T-helper 2 cell treated with Interferon-gamma antibody and Interleukin-4, amounts not matched to agents 5 μg/mL and 100 μg/mL, for 36 hours (primary cell): ENCODE measurements around the gene IFT57.
A peak's percentile ranks its signal among the peaks of the same experiment; 100 is the strongest.

Experiments used
- DNase-seq: peaks from one replicate; pipeline ENCODE4 v3.0.0; 2021; ENCODE audit warnings: low spot score
- H3K27ac Mint-ChIP-seq: one replicate; pipeline ENCODE4 v1.8.0; 2021; ENCODE audit warnings: mild to moderate bottlenecking, mixed read lengths
- H3K27me3 Mint-ChIP-seq: one replicate; pipeline ENCODE4 v1.8.0; 2021; ENCODE audit warnings: low read depth, mixed read lengths
- H3K36me3 Mint-ChIP-seq: one replicate; pipeline ENCODE4 v1.8.0; 2021; ENCODE audit warnings: low read depth, mixed read lengths
- H3K4me1 Mint-ChIP-seq: one replicate; pipeline ENCODE4 v1.8.0; 2021; ENCODE audit warnings: low read depth, mixed read lengths
- H3K4me3 Mint-ChIP-seq: one replicate; pipeline ENCODE4 v1.8.0; 2022; ENCODE audit warnings: mild to moderate bottlenecking, moderate library complexity, mixed read lengths
- H3K9me3 Mint-ChIP-seq: one replicate; pipeline ENCODE4 v1.8.0; 2021; ENCODE audit warnings: mixed read lengths

The IFT57 gene

DNA sequence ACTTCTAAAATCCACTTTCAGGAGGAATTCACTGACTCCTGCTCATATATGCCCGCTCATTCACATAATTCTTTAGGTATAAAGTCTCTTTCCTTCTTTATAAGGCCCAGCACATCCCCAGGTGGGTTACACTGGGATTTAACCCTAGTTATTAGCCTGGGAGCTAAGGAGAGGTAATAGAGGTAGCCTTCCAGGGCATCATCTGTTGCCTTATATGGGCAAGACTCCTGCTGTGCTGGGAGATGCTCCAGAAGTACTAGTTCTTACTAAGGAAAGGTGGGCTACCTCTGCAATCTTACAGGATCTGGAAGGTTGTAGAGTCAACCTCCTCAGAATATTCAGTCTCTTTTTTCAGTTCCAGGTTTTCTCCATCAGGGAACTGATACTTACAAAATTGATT, 13.1 kb upstream of the IFT57 start:
- Mint-ChIP-seq H3K27ac (no peak overlapping the region), H3K36me3 (no peaks in the 10 kb centered on the region), H3K4me1 (peaks cover 3% of the 10 kb centered on the region)

DNA sequence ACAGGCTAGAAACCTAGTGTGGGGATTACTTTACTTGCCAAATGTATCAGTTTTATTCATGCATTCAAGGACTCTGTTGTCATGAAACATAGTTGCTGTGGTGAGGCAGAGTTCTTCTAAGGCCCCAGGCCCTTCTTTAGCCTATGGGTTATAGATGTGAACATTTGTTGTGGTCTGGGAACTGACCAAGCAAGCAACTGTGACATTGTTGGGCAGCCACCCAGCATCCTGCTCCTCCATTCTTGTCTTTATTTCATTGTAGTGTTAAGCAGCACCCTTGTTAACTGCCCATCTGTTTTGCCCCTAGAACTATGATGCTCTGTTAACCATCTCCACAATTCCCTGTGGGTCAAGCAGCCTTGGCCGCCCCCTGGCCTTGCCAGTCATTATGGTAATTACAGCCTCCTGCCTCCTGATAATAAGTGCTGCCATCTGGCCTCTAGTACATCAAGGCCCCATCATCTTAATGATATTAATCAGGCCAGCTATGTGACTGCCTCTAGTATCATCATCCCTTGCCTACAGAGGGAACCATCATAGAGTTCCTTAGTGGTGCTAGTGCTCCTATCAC, 12.2 kb upstream of the IFT57 start:
- no peak for DNase-seq
- Mint-ChIP-seq H3K36me3 (no peaks in the 10 kb centered on the region), H3K27me3 (no peaks in the 10 kb centered on the region), H3K4me1 (no peaks in the 10 kb centered on the region), H3K4me3 (no peak overlapping the region), H3K27ac (no peak overlapping the region), H3K9me3 (no peaks in the 10 kb centered on the region)

More for the DNA sequence above, 13.1 kb upstream of the IFT57 start:
- H3K27me3 Mint-ChIP-seq = no peaks in the 10 kb centered on the region
- H3K4me3 Mint-ChIP-seq = no peak overlapping the region
- no peak for DNase-seq
- no peaks in the 10 kb centered on the region for H3K9me3 Mint-ChIP-seq

DNA sequence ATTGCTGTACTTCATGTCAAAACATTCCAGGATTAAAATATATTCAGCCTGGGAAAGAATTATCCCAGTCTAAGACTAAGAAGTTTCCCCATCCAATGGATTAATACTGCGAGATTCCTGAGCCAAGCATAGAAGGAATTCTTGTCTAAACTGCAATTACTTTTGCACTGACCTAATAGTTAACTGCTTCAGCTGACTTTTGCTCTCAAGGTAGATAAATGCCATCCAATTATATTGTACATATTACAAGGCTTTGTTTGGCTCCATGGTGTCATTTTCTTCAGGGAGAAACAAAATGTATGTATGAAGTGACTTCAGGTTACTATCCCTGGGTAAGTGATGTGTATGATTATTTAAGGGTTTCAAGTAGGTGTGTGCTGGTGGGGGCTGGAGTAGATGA, 6.1 kb upstream of the IFT57 start:
- Mint-ChIP-seq H3K27me3 (no peaks in the 10 kb centered on the region), H3K4me1 (peaks cover 12% of the 10 kb centered on the region), H3K4me3 (no peak overlapping the region), H3K27ac (no peak overlapping the region), H3K36me3 (no peaks in the 10 kb centered on the region), H3K9me3 (no peaks in the 10 kb centered on the region)
- DNase-seq = no peak

DNA sequence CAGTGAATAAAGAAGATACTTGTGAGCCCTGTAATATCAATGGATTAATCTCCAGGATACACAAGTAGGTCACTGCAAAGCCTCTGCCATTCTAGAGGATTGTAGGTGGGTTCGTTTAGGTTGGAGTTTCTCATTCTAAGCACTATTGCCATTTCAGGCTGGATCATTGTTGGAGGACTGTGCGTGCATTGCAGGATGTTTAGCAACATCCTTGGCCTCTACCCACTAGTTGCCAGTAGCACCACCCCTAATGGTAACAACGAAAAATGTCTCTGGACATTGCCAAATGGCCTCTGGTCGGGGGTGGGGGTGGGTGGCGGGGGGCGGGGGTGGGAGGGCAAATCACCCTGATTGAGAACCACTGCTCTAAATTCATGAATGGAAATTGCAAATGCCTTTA, 4.9 kb upstream of the IFT57 start:
- no peak for DNase-seq
- no peaks in the 10 kb centered on the region for H3K36me3 Mint-ChIP-seq
- no peak overlapping the region for H3K4me3 Mint-ChIP-seq
- H3K27ac Mint-ChIP-seq = no peak overlapping the region
- H3K9me3 Mint-ChIP-seq = no peaks in the 10 kb centered on the region
- H3K4me1 Mint-ChIP-seq = peaks cover 14% of the 10 kb centered on the region
- H3K27me3 Mint-ChIP-seq = no peaks in the 10 kb centered on the region

DNA sequence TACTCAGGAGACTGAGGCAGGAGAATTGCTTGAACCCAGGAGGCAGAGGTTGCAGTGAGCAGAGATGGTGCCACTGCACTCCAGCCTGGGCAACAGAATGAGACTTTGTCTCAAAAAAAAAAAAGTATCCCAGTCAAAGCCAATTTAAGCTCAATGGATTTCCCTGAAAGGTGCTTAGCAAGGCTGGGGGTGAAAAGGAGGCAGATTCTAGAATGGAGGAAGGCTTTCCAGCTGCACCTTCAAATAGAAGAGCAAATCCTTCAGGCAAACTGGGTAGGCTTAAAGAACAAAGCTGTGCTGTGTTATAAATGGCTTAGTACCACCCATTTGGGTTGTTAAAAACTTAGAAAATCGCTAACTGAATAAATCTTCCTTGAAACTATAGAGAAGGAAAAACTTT, 3.0 kb upstream of the IFT57 start:
- Mint-ChIP-seq H3K9me3 (no peaks in the 10 kb centered on the region), H3K27me3 (no peaks in the 10 kb centered on the region), H3K4me3 (no peak overlapping the region), H3K36me3 (no peaks in the 10 kb centered on the region), H3K27ac (no peak overlapping the region), H3K4me1 (peaks cover 26% of the 10 kb centered on the region)
- no peak for DNase-seq

DNA sequence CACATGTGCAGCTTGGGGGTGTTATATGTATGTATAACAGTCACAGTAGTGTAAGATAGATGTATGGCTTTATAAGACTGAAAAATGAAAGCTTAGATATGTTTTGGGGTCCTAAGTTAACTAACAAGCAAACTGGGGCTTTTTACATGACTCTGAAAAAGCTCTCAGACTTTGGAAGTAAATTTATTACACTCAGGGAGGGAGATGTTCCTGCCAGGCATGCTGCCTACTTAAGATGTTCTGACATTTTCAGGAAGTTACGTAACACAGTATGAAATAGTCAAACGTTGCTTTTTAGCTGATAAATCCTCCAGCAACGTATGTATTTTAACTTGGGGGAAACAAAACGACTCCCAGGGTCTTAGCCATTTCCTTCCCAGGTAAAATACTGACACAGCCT, 1.7 kb upstream of the IFT57 start:
- no peak for DNase-seq
- Mint-ChIP-seq H3K4me1 (peaks cover 33% of the 10 kb centered on the region), H3K27ac (peak overlapping the region; percentile 94)

DNA sequence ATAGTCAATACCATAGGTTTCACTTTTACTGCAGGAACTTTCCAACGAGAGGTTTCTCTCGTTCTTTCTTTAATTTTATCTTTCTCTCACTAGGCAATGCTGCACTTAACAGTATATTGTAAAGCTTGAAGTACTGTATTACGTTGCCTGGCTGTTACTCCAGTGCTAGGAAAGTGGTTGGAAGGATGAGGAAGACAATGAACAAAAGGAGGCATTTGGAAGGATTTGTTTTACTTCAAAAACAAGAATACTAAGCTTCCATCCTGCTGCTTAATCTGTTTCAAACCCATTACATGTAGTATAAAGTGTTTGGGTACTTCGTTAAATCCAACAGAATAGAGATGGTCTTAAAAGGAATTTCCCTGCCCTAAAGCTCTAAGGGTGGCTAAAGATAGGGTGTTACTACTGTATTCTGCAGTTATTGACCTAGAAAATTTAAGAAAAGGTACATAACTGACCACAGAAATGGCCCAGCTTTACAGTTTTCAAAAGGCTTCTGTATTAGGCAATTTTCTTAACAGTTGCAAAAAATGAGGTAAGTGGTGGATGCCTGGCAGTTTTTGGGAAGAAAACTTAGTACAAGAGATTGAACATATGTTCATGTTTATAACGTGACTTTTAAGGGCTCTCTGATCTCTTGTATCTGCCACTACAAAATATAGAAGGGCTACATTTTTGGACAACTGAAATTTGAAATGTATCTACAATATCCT, 785 bp upstream of the IFT57 start:
- H3K27me3 Mint-ChIP-seq = no peaks in the 10 kb centered on the region
- peak overlapping the region; percentile 90 for H3K4me3 Mint-ChIP-seq
- H3K4me1 Mint-ChIP-seq = peaks cover 33% of the 10 kb centered on the region
- no peak for DNase-seq
- peak overlapping the region; percentile 94 for H3K27ac Mint-ChIP-seq
- H3K36me3 Mint-ChIP-seq = no peaks in the 10 kb centered on the region
- H3K9me3 Mint-ChIP-seq = no peaks in the 10 kb centered on the region

More for the DNA sequence above, 1.7 kb upstream of the IFT57 start:
- Mint-ChIP-seq H3K36me3 (no peaks in the 10 kb centered on the region), H3K4me3 (peak overlapping the region; percentile 90), H3K9me3 (no peaks in the 10 kb centered on the region), H3K27me3 (no peaks in the 10 kb centered on the region)

DNA sequence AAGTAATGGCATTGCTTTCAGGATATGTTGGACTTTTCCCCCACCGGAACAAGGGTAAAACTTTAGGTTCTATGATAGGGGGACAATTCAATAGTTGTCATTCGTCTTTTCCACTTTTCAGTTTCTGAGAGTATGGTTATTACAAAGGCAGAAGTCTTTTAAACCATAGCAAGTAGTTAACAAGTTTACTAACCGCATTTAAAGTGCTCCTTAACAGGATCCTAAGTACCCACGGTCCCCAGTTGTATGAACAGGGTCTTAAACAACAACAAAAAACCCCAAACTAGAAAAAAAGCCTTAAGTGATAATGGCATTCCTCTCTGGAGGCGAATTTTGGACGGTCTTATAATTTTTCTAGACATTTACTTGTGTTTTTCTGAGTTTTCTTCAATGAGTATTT, 831 bp downstream of the IFT57 start:
- H3K4me1 Mint-ChIP-seq = peaks cover 33% of the 10 kb centered on the region

DNA sequence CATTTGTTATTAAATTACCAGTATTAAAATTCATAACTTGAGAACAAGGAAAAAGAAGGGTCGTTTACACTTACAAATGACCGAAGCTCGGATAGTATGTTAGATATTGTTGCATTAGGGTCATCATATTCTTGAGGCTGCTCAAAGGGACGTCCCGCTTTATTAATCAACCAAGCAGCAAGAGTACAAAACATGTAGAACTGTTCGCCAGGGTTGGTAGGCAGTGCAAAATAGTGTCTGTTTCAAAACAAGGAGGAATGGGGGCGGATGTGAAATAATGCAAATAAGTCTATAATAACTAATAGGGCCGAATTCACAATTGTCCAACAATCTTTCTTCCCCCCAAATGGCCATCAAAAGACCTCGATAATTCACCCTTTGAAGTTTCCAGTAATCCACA, 2.9 kb downstream of the IFT57 start:
- H3K4me1 Mint-ChIP-seq = peaks cover 37% of the 10 kb centered on the region
- DNase-seq = no peak
- H3K27me3 Mint-ChIP-seq = no peaks in the 10 kb centered on the region
- H3K36me3 Mint-ChIP-seq = peaks cover 10% of the 10 kb centered on the region
- no peak overlapping the region for H3K27ac Mint-ChIP-seq
- H3K9me3 Mint-ChIP-seq = no peaks in the 10 kb centered on the region
- no peak overlapping the region for H3K4me3 Mint-ChIP-seq

More for the DNA sequence above, 831 bp downstream of the IFT57 start:
- Mint-ChIP-seq H3K27ac (peak overlapping the region; percentile 94), H3K4me3 (peak overlapping the region; percentile 90), H3K27me3 (no peaks in the 10 kb centered on the region), H3K36me3 (peaks cover 2% of the 10 kb centered on the region), H3K9me3 (no peaks in the 10 kb centered on the region)
- DNase-seq = no peak

DNA sequence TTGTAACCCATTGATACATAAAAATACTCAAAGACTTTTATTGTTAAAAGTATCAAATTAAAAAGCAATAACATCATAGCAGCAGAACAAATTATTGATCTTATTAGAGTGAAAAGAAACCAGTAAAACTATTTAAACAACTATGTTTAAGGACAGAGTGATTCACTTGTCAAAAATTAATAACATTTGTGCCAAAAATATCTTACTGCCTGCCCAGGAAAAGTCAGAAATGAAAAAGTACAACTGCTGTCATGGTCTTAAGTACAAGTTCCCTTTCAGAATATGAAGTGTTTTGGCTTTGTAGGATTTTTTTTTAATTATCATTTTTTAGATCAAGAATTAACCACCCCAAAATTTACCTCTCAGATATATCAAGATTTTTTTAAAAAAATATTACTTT, 3.4 kb downstream of the IFT57 start:
- Mint-ChIP-seq H3K36me3 (peaks cover 10% of the 10 kb centered on the region), H3K27ac (no peak overlapping the region), H3K4me3 (no peak overlapping the region), H3K9me3 (no peaks in the 10 kb centered on the region), H3K4me1 (peaks cover 31% of the 10 kb centered on the region), H3K27me3 (no peaks in the 10 kb centered on the region)
- DNase-seq = no peak

DNA sequence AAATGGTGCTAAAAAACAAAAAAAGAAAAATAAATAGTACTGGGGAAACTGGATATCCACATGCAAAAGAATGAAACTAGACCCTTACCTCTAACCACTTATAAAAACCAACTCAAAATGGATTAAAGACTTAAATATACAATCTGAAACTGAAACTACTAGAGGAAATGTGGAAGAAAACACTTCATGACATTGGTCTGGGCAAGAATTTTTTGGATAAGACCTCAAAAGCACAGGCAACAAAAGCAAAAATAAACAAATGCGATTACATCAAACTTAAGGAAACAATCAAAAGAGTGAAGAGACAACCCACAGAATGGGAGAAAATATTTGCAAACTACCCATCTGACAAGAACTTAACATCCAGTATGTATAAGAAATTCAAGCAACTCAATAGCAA, 6.4 kb downstream of the IFT57 start:
- peaks cover 15% of the 10 kb centered on the region for H3K4me1 Mint-ChIP-seq
- H3K9me3 Mint-ChIP-seq = no peaks in the 10 kb centered on the region

DNA sequence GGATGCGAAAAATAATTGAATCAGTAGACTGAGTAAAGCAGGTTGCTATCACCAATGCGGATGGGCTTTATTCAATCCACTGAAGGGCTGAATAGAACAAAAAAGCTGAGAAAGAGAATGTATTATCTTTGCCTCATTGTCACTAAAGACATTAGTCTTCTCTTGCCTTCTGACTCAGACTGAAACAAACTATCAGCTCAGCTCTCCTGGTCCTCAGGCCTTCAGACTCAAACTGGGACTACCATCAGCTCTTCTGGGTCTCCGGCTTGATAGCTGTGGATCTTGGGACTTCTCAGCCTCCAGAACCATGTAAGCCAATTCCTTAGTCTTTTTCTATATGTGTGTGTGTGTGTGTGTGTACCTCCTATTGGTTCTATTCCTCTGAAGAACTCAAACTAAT, 12.6 kb downstream of the IFT57 start:
- H3K9me3 Mint-ChIP-seq = no peaks in the 10 kb centered on the region
- DNase-seq = no peak
- no peak overlapping the region for H3K4me3 Mint-ChIP-seq
- H3K36me3 Mint-ChIP-seq = peaks cover 21% of the 10 kb centered on the region
- H3K4me1 Mint-ChIP-seq = peaks cover 10% of the 10 kb centered on the region
- no peak overlapping the region for H3K27ac Mint-ChIP-seq
- H3K27me3 Mint-ChIP-seq = no peaks in the 10 kb centered on the region

More for the DNA sequence above, 6.4 kb downstream of the IFT57 start:
- Mint-ChIP-seq H3K4me3 (peak overlapping the region; percentile 22), H3K27ac (peak overlapping the region; percentile 56), H3K27me3 (no peaks in the 10 kb centered on the region), H3K36me3 (peaks cover 23% of the 10 kb centered on the region)
- DNase-seq = no peak

DNA sequence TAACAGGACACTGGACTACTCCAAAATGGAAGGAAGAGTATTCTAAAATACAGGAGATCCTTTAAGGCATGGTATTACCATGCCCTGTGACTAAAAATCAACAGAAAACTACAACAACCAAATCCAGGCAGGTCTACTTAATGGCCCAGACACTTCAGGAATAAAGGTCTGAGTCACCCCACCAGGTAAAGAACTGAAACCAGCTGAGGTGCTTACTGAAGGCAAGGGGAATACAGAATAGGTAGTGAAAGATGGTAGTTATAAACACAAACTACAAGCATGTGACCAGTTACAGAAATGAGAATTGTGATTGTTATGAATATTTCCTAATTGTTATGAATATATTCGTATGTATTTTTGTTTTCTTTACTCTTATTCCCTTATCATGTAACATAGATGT, 13.4 kb downstream of the IFT57 start:
- Mint-ChIP-seq H3K27me3 (no peaks in the 10 kb centered on the region), H3K9me3 (no peaks in the 10 kb centered on the region), H3K27ac (no peak overlapping the region), H3K4me3 (no peak overlapping the region), H3K36me3 (peaks cover 22% of the 10 kb centered on the region), H3K4me1 (peaks cover 10% of the 10 kb centered on the region)
- no peak for DNase-seq

DNA sequence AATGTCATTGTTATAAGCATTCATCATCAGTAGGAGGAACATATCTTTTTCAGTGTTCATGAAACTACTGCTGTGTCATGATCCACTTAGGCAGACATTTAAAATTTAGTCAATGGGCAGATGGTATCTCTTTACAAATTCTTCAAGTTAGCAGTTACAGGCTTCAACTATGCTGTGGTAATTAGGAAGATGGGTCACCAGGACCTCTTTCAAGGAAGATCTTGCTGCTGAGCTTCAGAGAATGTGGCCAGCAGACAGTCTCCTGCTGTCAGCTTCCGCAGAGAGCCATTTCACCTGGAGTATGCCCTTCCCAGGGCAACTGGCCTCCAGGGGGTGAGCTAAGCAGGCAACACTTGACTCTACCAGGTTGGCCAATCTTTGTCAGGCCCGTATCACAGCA, 19.4 kb downstream of the IFT57 start:
- peaks cover 9% of the 10 kb centered on the region for H3K4me1 Mint-ChIP-seq
- H3K9me3 Mint-ChIP-seq = no peaks in the 10 kb centered on the region
- H3K36me3 Mint-ChIP-seq = peaks cover 4% of the 10 kb centered on the region
- H3K27ac Mint-ChIP-seq = no peak overlapping the region
- H3K4me3 Mint-ChIP-seq = no peak overlapping the region
- no peaks in the 10 kb centered on the region for H3K27me3 Mint-ChIP-seq
- DNase-seq = no peak

DNA sequence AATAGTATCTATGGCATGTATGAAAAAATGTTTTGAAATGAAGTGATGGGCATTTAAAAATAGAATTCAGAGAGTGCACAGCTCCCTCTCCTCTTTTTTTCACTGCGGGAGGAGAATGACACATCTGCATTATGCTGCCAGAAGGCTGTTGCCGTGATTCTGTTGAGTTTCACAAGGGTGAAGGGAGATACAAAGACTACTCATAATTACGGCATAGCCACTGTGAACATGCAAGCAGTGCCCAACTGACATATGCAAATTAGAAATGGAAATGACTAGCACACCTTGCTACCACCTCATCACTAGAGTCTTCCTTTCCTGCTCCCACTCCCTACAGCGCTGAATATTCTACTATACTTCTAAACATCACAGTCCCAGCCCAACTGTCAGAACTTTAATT, 20.1 kb downstream of the IFT57 start:
- Mint-ChIP-seq H3K4me1 (peaks cover 9% of the 10 kb centered on the region), H3K36me3 (peaks cover 4% of the 10 kb centered on the region), H3K27me3 (no peaks in the 10 kb centered on the region), H3K4me3 (no peak overlapping the region), H3K27ac (no peak overlapping the region), H3K9me3 (no peaks in the 10 kb centered on the region)
- DNase-seq = no peak
